ENCODE data around the gene COPG1.
"Not testable (repeated sequence)": the region's sequence is repeated elsewhere in the genome, so short reads cannot be mapped to it uniquely, and the experiment has no call there.

COPG1 gene

DNA sequence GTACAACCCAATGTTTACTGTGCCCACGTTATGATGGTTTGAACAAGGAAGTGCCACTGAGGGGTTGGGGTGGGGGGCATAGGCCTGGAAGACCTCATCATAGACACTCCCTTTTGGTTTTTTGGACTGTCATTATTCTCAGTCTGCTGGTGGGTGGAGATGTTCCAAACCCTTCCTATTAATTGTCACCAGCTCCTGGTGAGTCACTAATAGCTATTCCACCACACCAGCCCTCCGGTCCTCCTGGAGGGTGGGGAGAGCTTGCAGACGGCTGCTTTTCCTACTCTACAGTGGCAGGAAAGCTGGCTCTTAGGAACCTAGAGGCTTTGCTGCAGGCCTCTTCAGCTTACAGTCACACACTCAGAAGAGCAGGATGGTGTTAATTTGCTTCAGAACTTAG is 9.0 kb upstream of the COPG1 start:
- DNase-seq = no peak

GRCh38 chr3:129245141-129245540 is 4.3 kb upstream of the COPG1 start:
- DNase-seq = no peak

DNA sequence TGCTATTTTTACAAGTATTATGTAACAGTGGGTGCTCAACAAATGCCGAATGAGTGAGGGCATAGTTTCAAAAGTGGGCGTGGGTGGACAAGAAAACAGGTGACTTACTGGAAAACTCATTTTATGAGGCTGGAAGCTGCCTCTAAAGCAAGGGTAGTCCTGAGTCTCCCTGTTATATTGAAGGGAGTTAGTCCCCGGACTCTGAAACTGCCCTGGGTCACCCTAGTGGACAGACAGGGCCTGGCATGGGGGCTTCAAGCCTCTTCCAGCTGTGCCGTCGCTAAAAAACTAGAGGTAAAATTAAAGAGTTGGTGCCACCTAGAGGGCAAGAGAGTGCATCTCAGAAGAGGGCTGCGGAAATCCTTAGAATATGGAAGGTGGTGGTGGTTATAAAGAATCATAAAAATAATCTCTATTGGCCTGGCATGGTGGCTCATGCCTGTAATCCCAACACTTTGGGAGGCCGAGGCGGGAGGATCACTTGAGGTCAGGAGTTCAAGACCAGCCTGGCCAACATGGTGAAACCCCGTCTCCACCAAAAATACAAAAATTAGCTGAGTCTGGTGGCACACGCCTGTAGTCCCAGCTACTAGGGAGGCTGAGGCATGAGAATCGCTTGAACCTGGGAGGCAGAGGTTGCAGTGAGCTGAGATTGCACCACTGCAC is 3.6 kb upstream of the COPG1 start:
- DNase-seq = peak; percentile 28 to 89

- no peak for DNase-seq
Observed at GRCh38 chr3:129246636-129247035, 2.8 kb upstream of the COPG1 start.

GRCh38 chr3:129248286-129248979 is 973 bp upstream of the COPG1 start:
- no peak for DNase-seq

- DNase-seq = no peak
Observed at GRCh38 chr3:129252748-129253147, 3.3 kb downstream of the COPG1 start.

GRCh38 chr3:129254536-129255230 is 5.3 kb downstream of the COPG1 start:
- no peak for DNase-seq

GRCh38 chr3:129256270-129256669 is 6.9 kb downstream of the COPG1 start:
- DNase-seq = no peak

DNA sequence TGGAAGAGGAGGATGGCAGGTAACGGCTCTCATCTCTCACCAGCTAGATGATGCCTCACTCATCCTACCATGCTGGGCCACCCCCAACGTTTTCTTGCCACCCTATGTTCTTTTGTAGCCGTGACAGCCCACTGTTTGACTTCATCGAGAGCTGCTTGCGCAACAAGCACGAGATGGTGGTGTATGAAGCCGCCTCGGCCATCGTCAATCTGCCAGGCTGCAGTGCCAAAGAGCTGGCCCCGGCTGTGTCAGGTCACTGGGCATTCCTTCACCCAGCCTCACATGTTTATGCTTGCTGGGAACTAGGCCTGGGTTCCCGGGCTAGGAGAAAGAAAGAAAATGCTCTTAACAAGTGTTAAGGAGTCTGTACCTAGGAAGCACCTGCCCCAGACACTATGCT is 8.2 kb downstream of the COPG1 start:
- DNase-seq = no peak

- DNase-seq = no peak
Observed at GRCh38 chr3:129259612-129260477, 10.4 kb downstream of the COPG1 start.

- DNase-seq = no peak
Observed at GRCh38 chr3:129260606-129261005, 11.2 kb downstream of the COPG1 start.

DNA sequence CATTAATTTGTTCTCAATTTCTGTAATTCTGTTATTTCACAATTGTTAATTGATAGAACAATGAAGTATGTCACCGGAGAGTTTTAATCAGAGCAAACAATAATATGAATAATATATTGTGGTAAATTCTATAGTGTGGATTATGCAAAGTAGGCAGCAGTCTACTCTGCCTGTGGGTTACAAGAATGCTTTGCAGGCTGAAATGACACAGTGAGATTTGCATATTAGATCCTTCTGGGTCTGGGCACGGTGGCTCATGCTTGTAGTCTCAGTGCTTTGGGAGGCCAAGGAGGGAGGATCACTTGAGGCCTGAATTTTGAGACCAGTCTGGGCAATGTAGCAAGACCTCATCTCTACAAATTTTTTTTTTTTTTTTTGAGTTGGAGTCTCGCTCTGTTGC is 12.5 kb downstream of the COPG1 start:
- DNase-seq = no peak

GRCh38 chr3:129263161-129263910 is 13.9 kb downstream of the COPG1 start:
- no peak for DNase-seq

- not testable (repeated sequence) for DNase-seq
Observed at GRCh38 chr3:129264994-129265393, 15.6 kb downstream of the COPG1 start.

DNA sequence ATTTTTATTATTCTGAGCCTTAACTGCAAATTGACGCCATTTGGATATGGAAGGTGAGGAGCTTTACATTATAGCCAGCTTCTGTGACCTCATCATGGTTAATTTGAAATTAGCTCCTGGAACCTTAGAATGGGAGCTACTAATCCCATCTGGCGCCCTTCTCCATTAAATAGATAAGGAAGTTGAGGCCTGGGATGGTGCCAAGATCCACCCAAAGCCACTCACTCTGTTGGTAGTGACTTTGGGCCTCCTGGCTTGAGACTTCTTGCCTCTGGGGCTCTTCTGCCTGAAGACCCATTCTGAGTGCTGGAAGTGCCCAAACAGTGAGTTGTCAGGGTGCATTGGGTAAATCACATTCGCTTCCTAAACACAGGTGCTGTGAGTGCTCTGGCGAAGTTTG is 17.2 kb downstream of the COPG1 start:
- DNase-seq = no peak

DNA sequence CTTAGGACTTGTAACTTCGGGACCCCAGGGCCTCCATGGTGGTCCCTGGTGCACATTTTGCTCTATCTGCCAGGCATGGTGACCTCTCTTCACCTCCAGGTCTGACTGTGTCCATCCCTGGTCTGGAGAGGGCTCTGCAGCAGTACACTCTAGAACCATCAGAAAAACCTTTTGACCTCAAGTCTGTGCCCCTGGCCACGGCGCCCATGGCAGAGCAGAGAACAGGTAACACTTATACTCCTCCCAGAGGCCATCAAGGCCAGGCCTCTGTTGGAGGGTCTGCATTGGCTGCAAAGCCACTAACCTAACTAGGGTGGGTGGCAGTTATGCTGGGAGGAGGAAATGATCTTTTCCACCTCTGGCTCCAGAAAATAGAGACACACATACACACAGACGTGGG is 19.0 kb downstream of the COPG1 start:
- no peak for DNase-seq

DNA sequence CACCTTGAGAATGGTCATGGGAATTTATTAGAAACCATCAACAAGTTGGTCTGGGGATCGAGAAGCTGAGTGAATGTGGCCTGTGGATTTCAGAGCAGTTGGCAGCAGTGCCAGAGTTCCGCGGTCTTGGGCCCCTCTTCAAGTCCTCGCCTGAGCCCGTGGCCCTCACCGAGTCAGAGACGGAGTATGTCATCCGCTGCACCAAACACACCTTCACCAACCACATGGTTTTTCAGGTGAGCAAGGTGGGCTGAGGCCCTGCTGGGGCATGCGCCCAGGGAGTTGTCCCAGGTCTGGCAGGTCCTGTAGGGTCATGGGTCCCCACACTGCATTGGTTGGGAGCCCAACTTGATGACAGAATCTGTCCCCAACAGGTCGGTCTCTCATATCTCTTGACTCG is 22.3 kb downstream of the COPG1 start:
- DNase-seq = no peak

DNA sequence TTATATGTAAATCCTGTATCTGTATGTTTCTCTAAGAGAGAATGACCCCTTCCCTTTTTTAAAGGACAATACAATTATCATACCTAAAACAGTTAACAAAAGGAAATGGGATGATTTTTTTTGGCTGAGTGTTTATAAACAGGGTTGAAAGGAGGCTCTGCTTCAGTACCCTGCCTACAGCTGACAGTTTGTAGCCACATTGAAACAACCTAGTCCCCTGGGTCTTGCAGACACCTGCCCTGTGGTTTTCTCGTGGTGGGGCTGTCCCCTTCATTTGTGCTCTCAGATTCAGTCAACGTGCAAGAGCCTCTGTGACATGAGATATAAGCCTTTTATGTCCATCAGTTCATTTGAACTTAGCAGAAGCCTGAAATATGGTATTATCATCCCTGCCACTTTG is 27.0 kb downstream of the COPG1 start:
- DNase-seq = no peak

- no peak for DNase-seq
Observed at GRCh38 chr3:129277829-129278271, 28.4 kb downstream of the COPG1 start.

DNA sequence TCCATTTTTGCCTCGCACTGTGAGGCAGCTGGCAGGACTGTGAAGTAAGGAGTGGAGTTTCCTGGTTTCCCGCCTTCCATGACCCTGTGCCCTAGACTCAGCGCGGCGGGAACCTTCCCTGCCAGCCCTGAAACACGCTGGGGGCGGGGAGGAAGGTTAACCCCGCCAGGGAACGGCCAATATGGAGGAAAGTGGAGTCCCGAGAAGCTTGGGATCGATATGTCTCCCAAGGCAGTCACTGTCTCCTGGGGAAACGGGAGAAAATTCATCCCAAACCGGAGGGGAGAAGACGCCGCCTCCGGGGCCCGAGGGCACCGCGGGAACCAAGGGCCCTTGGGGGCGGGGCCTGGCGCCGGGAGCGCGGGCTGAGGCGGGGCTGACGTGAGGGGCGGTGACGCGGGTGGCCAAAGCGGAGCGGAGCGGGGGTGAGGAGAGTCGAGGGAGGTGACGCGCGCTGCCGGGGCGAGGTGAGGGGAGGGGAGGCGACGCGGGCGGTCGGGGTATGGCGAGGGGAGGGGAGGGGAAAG is 29.1 kb downstream of the COPG1 start, which contains the start of gene HMCES:
Gene HMCES (plus strand): TSS at position 432 of the 527 bp plus-strand sequence. CDS start 863 bp downstream, outside the sequence.
- DNase-seq = peak; percentile 77 to 90

GRCh38 chr3:129278966-129279906 is 29.8 kb downstream of the COPG1 start:
- peak; percentile 22 to 28 for DNase-seq

Measured in bone marrow (tissue), 2 donors.